T-helper 2 cell treated with Interferon-gamma antibody and Interleukin-4, amounts not matched to agents 5 μg/mL and 100 μg/mL, for 36 hours (primary cell): Measurements from ENCODE around the gene VANGL2.

ENCODE experiments used
- DNase-seq: peaks from one replicate; pipeline ENCODE4 v3.0.0; 2021; ENCODE audit warnings: low spot score
- H3K27ac Mint-ChIP-seq: one replicate; pipeline ENCODE4 v1.8.0; 2021; ENCODE audit warnings: mild to moderate bottlenecking, mixed read lengths
- H3K27me3 Mint-ChIP-seq: one replicate; pipeline ENCODE4 v1.8.0; 2021; ENCODE audit warnings: low read depth, mixed read lengths
- H3K36me3 Mint-ChIP-seq: one replicate; pipeline ENCODE4 v1.8.0; 2021; ENCODE audit warnings: low read depth, mixed read lengths
- H3K4me1 Mint-ChIP-seq: one replicate; pipeline ENCODE4 v1.8.0; 2021; ENCODE audit warnings: low read depth, mixed read lengths
- H3K4me3 Mint-ChIP-seq: one replicate; pipeline ENCODE4 v1.8.0; 2022; ENCODE audit warnings: mild to moderate bottlenecking, moderate library complexity, mixed read lengths
- H3K9me3 Mint-ChIP-seq: one replicate; pipeline ENCODE4 v1.8.0; 2021; ENCODE audit warnings: mixed read lengths

The VANGL2 gene

DNA sequence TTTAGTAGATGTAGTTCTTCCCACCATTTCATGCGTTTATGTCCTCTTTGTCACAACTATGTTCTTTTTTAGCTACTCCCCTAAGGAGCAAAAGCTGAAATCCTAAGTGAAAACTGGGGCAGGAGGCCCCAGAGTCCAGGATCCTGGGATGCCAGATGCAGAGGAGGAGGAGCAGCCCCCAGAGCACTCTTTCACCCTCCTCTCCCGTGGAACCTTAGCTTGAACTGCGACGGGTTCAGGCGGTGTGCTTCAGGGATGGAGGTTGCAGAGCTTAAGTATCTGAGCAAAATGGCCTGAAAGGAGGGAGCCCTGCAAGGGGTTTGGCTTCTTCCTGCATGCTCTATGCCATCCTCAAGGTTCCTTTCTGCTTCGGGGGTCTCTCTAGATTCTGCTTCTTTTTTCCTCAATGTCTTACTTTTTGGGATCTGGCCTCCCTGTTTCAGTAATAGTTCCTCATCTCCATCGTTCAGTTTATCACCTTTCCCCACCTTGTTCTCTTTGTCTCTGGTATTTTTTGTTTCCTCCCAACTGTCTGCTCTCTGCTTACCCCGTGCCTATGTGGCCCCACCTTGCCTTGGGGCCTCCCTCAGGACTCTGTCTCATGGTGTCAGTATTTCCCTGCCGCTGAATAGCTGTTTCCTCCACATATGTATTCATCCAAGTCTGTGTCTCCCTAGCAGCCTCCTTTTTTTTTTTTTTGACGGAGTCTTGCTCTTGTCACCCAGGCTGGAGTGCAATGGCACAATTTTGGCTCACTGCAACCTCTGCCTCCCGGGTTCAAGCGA lies 36.2 kb upstream of the VANGL2 start:
- Mint-ChIP-seq H3K27ac (no peak overlapping the region), H3K27me3 (peaks cover 2% of the 10 kb centered on the region), H3K36me3 (peaks cover 7% of the 10 kb centered on the region), H3K9me3 (no peaks in the 10 kb centered on the region), H3K4me1 (peaks cover 9% of the 10 kb centered on the region), H3K4me3 (no peak overlapping the region)
- DNase-seq: no peak

DNA sequence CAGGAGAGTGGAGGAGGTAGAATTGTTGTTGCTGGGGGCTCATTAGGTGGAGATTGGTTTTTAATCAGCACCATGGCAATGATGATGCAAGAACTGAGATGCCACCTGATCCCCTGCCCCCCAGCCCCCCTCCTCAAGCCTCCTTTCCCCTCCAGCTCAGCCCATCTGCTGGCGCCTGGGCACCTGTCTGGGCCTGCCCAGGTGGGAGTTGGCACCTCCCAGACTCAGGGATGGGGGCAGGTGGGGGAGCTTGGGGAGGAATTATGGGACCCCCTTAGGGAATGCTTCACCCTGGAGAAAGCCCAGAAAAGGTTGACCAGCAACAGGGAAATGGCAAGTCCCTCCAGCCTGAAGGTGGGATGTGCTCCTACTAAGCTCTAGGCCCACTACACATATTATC lies 35.0 kb upstream of the VANGL2 start:
- Mint-ChIP-seq H3K36me3 (peaks cover 4% of the 10 kb centered on the region), H3K4me1 (peaks cover 9% of the 10 kb centered on the region), H3K4me3 (no peak overlapping the region), H3K9me3 (no peaks in the 10 kb centered on the region), H3K27me3 (peaks cover 5% of the 10 kb centered on the region), H3K27ac (no peak overlapping the region)
- DNase-seq: no peak

- Mint-ChIP-seq H3K36me3 (no peaks in the 10 kb centered on the region), H3K4me1 (peaks cover 9% of the 10 kb centered on the region), H3K9me3 (no peaks in the 10 kb centered on the region), H3K27me3 (peaks cover 5% of the 10 kb centered on the region), H3K27ac (no peak within 1 kb of the TSS), H3K4me3 (no peak within 1 kb of the TSS)
- no peak for DNase-seq
Measured at GRCh38 chr1:160366731-160367515, 33.4 kb upstream of the VANGL2 start, which contains the start of gene NHLH1. NHLH1 (plus strand) TSS chr1:160367071; CDS start chr1:160370732, 3,661 bp downstream.

- H3K4me1 Mint-ChIP-seq: peaks cover 9% of the 10 kb centered on the region
- H3K27ac Mint-ChIP-seq: no peak overlapping the region
- H3K4me3 Mint-ChIP-seq: no peak overlapping the region
- no peaks in the 10 kb centered on the region for H3K9me3 Mint-ChIP-seq
- no peak for DNase-seq
- H3K27me3 Mint-ChIP-seq: peaks cover 5% of the 10 kb centered on the region
- H3K36me3 Mint-ChIP-seq: no peaks in the 10 kb centered on the region
Measured at GRCh38 chr1:160367516-160367900, 32.9 kb upstream of the VANGL2 start.

GRCh38 chr1:160367934-160368923 lies 32.1 kb upstream of the VANGL2 start:
- Mint-ChIP-seq H3K36me3 (no peaks in the 10 kb centered on the region), H3K4me3 (no peak overlapping the region), H3K27me3 (peaks cover 5% of the 10 kb centered on the region), H3K27ac (no peak overlapping the region), H3K9me3 (no peaks in the 10 kb centered on the region), H3K4me1 (peaks cover 9% of the 10 kb centered on the region)
- DNase-seq: no peak

- no peak overlapping the region for H3K4me3 Mint-ChIP-seq
- peaks cover 9% of the 10 kb centered on the region for H3K4me1 Mint-ChIP-seq
- H3K9me3 Mint-ChIP-seq: no peaks in the 10 kb centered on the region
- DNase-seq: no peak
- H3K36me3 Mint-ChIP-seq: no peaks in the 10 kb centered on the region
- peaks cover 5% of the 10 kb centered on the region for H3K27me3 Mint-ChIP-seq
- no peak overlapping the region for H3K27ac Mint-ChIP-seq
Measured at GRCh38 chr1:160369087-160369486, 31.3 kb upstream of the VANGL2 start.

DNA sequence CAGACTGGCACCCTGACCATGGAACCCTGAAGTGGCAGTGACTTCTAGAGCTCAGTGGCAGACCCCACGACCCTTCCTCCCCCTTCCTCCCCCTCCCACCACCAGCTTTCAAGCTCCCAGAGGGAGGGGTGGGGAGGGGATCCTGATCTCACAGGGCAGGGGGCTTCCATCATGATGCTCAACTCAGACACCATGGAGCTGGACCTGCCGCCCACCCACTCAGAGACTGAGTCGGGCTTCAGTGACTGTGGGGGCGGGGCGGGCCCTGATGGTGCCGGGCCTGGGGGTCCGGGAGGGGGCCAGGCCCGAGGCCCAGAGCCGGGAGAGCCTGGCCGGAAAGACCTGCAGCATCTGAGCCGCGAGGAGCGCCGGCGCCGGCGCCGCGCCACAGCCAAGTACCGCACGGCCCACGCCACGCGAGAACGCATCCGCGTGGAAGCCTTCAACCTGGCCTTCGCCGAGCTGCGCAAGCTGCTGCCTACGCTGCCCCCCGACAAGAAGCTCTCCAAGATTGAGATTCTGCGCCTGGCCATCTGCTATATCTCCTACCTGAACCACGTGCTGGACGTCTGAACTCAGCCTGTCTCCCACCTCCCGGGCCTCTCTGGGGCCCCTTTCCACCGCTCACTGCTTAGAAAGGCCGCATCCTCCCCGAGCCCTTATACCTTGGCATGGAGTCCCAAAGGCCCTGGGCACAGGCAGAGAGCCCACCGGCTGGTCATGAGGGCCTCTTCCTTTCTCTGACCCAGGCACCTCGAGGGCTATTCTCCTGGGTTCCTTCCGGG lies 29.6 kb upstream of the VANGL2 start:
- Mint-ChIP-seq H3K36me3 (no peaks in the 10 kb centered on the region), H3K4me3 (no peak overlapping the region), H3K27ac (no peak overlapping the region), H3K4me1 (peaks cover 12% of the 10 kb centered on the region), H3K9me3 (no peaks in the 10 kb centered on the region), H3K27me3 (peaks cover 5% of the 10 kb centered on the region)
- no peak for DNase-seq

- no peak overlapping the region for H3K4me3 Mint-ChIP-seq
- H3K27me3 Mint-ChIP-seq: peaks cover 5% of the 10 kb centered on the region
- DNase-seq: no peak
- H3K27ac Mint-ChIP-seq: no peak overlapping the region
- no peaks in the 10 kb centered on the region for H3K36me3 Mint-ChIP-seq
- no peaks in the 10 kb centered on the region for H3K9me3 Mint-ChIP-seq
- H3K4me1 Mint-ChIP-seq: peaks cover 18% of the 10 kb centered on the region
Measured at GRCh38 chr1:160371346-160371631, 29.1 kb upstream of the VANGL2 start.

DNA sequence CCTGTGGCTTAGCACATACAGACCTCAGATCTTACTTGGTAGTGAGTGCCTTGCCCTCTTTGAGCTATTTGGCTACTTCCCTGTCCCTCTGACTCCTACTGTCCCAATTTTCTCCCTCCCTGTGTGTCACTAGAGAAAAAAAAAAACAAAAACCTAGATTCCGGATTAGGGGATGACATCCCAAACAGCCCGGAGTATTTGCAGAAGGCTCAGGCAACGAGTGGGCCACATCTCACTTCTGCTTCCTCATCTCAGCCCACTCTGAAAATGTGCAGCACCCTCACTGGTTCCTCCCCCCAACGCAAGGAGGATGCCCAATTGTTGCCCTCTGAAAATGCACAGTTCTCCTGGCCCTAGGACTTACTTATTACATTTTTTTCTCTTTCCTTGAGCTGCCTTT lies 28.6 kb upstream of the VANGL2 start:
- Mint-ChIP-seq H3K27ac (no peak overlapping the region), H3K27me3 (peaks cover 5% of the 10 kb centered on the region), H3K4me1 (peaks cover 21% of the 10 kb centered on the region), H3K36me3 (no peaks in the 10 kb centered on the region), H3K4me3 (no peak overlapping the region), H3K9me3 (no peaks in the 10 kb centered on the region)
- DNase-seq: no peak

DNA sequence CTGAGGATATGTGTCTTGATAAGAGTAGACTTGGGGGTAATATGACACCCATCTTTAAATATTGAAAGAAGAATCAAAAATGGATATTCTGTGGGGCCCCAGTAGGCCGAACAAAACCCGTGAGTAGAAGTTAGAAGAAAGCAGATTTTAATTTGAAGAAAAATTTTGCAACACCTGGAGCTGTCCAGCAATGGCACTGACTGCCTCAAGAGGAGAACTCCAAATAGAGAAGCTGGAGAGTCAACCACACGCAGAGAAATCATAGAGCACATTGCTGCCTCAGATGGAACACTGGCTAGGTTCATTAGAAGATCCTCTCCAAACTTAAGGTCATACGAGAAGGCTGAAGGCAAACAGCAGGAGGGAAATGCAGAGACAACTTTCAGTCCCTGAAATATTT lies 26.7 kb upstream of the VANGL2 start:
- Mint-ChIP-seq H3K36me3 (no peaks in the 10 kb centered on the region), H3K27me3 (peaks cover 6% of the 10 kb centered on the region), H3K4me1 (peaks cover 14% of the 10 kb centered on the region), H3K9me3 (no peaks in the 10 kb centered on the region), H3K4me3 (no peak overlapping the region), H3K27ac (no peak overlapping the region)
- no peak for DNase-seq

DNA sequence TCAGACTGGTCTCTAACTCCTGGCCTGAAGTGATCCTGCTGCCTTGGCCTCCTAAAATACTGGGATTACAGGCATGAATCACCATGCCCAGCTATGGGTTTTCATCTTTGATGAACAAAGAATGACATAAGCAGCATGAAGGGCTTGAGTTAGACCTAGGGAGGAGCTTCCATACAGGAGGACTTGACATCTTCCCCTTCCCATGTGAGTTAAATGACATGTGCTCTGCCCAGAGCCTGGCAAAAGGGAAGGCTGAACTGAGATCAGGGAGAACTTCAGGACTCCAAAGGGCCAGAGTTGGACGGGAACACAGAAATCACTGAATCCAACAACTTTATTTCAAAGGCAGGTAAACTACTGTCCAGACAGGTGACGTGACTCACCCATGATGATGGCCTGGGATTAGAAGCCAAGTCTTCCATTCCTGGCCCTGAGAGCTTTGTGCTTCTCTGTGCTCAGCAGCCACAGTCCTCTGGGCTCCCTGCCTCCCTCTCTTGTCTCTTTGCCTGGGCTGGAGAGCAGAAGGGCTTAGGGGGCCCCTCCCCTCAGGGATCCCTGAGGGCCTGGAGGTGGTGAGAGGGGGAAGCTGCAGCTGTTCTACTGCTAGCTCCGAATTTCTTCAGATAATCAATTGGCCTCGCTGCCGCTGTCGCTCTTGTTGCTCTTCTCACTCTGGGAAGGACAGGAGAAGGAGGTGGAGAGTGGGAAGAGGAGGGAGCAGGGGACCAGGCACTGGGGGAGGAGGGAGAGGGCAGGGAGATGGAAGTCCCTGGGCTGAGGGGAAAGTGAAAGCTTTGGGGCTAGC lies 25.9 kb upstream of the VANGL2 start:
- no peak overlapping the region for H3K27ac Mint-ChIP-seq
- H3K4me1 Mint-ChIP-seq: peaks cover 14% of the 10 kb centered on the region
- DNase-seq: no peak
- no peaks in the 10 kb centered on the region for H3K9me3 Mint-ChIP-seq
- H3K36me3 Mint-ChIP-seq: no peaks in the 10 kb centered on the region
- H3K27me3 Mint-ChIP-seq: peaks cover 10% of the 10 kb centered on the region
- H3K4me3 Mint-ChIP-seq: no peak overlapping the region

DNA sequence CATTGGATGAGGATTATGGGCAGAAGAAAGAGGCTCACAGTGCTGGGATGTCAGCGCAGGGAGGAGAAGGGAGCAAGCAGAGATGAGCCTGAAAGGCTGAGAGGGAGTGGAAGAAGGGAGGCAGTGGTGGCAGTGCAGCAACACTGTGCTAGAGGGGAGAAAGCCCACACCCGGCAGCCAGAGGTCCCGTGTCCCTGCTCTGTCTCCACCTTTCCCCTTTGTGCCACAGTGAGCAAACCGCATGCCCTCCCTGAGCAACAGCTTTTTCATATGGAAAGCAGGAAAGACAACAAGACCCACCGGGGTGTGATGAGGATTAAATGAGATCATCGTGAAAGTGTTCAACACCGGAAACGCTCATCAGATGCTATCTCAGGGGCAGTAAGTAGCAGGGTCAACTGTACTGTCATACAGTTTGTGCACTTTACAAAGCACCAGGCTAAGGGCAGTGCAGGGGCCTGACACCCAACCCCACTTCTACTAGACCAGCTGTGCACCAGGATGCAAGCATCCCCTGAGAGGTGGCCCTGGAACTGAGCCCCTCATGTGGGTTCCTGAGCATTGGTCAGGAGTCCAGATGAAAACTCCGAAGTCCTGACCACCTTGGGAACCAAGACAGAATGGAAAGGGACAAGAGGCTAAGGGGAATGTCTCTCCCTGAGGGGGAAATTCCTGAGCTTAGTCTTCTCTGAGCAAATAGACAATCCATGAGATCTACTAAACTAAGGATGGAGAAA lies 24.4 kb upstream of the VANGL2 start:
- H3K4me3 Mint-ChIP-seq: peak overlapping the region; percentile 27
- H3K4me1 Mint-ChIP-seq: peaks cover 14% of the 10 kb centered on the region
- peaks cover 10% of the 10 kb centered on the region for H3K27me3 Mint-ChIP-seq
- no peaks in the 10 kb centered on the region for H3K36me3 Mint-ChIP-seq
- H3K27ac Mint-ChIP-seq: peak overlapping the region; percentile 64
- peak; percentile 30 for DNase-seq
- H3K9me3 Mint-ChIP-seq: no peaks in the 10 kb centered on the region
